ENCODE data around the gene CAP2.

Gene CAP2

DNA sequence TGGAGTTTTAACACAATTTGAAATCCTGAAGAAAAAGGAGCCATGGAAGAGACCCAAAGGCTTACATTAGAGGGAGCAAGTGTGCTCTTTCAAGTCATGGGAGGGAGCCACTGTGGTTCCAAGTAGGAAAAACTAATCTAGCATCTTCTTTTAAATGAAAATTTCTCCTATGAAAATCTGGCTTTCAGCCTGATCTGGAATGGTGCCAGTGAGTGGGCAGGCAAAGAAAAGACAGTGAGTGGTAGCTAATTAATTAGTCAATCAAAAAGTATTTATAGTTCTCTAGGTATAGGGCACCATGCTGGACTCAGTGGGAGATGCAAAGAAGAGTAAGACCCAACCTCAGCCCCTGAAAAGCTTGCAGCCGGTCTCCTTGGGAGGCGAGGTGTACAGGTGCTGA lies 21.9 kb downstream of the CAP2 start:
- TF ChIP-seq, protein P1, sequence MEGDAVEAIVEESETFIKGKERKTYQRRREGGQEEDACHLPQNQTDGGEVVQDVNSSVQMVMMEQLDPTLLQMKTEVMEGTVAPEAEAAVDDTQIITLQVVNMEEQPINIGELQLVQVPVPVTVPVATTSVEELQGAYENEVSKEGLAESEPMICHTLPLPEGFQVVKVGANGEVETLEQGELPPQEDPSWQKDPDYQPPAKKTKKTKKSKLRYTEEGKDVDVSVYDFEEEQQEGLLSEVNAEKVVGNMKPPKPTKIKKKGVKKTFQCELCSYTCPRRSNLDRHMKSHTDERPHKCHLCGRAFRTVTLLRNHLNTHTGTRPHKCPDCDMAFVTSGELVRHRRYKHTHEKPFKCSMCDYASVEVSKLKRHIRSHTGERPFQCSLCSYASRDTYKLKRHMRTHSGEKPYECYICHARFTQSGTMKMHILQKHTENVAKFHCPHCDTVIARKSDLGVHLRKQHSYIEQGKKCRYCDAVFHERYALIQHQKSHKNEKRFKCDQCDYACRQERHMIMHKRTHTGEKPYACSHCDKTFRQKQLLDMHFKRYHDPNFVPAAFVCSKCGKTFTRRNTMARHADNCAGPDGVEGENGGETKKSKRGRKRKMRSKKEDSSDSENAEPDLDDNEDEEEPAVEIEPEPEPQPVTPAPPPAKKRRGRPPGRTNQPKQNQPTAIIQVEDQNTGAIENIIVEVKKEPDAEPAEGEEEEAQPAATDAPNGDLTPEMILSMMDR (IDR thresholded peaks at IDR 0.05; ENCODE audit: control insufficient read depth, extremely low read depth, insufficient read depth) = no peak
- no peak for DNase-seq (ENCODE audit: low read depth)
- H3K4me3 ChIP-seq (ENCODE audit: low read depth, low read length) = no peak overlapping the region

GRCh38 chr6:17416806-17417205 lies 23.4 kb downstream of the CAP2 start:
- no peak overlapping the region for H3K4me3 ChIP-seq (ENCODE audit: low read depth, low read length)
- no peak for DNase-seq (ENCODE audit: low read depth)
- TF ChIP-seq, protein P1 (IDR thresholded peaks at IDR 0.05; ENCODE audit: control insufficient read depth, extremely low read depth, insufficient read depth) = no peak

DNA sequence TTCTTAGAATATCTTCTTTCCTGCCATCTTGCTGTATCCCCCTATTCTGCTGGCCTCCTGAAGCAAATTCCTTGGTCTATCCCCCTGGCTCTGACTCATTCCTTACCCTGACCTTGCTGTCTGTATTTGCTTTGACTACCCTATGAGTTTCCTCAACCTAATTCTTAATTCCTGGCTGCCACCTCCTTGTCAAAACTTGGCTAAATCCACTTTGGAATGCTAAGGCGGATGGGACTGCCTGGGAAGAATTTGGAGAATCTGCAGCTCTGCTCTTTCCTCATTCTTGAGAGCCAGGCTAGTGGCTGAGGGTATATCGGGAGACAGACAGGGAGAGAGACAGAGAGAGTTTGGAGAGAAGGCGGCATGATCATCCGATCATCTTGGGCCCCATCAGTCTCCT lies 24.4 kb downstream of the CAP2 start:
- no peak for DNase-seq (ENCODE audit: low read depth)
- TF ChIP-seq, protein P1 (IDR thresholded peaks at IDR 0.05; ENCODE audit: control insufficient read depth, extremely low read depth, insufficient read depth) = no peak
- no peak overlapping the region for H3K4me3 ChIP-seq (ENCODE audit: low read depth, low read length)

DNA sequence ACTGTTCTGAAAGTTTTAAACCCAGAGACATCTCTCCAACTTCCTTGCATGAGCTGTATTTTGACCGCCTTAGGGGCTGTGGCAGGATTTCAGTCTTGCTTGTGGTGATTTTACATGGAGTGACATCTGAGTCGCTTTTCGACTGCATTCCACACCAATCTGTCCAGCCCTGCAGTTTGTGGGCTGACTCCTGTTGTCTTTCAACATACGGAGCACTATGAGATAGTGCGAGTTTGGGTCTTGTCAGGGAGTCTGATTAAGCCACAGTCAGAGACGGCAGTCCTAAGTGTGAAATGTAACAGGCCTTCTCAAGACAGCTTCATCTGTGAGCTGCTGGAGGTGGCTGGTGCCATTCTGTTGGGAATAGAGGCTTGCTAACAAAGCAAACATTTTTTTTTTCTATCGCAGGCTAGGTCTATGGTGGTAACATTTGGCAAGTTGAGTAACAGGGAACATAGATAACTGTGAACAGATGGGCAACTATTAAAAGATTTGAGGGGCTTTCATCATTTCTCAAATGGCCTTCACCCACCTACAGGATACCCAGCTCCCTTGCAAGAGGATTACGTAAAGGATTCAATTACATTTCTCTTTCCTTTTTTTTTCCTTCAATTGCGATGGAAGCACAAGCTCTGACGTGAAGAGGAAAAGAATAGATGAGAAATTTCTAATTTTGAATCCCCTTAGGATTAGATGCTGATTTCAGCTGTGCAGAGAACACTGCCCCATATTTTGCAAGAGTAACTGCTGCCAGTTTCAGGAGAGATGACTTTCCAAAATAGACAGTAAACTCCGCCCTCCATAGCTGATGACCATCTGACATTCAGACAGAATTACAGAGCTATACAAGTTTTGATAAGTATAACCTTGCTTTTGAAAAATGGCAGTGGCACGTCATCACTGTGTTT lies 25.1 kb downstream of the CAP2 start:
- no peak overlapping the region for H3K4me3 ChIP-seq (ENCODE audit: low read depth, low read length)
- no peak for DNase-seq (ENCODE audit: low read depth)
- TF ChIP-seq, protein P1 (IDR thresholded peaks at IDR 0.05; ENCODE audit: control insufficient read depth, extremely low read depth, insufficient read depth) = no peak

DNA sequence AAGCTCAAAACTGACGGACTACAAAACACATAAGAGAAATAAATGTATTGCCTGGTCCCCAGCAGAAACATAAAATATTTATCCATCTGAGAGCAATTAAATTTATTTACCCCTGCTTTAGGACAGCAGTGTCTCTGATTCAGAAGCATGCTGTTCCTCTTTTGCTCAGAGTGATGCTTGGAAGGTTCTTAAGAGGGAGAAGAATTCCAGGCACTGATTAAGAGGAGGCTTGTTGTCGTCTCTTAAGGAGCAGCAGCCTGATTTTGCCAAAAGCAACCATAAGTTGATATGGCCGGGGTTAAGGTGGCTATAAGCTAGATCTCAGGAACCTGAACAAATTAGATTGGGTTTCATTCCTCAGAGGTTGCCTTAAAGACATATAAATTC lies 25.8 kb downstream of the CAP2 start:
- TF ChIP-seq, protein P1 (IDR thresholded peaks at IDR 0.05; ENCODE audit: control insufficient read depth, extremely low read depth, insufficient read depth) = no peak
- no peak overlapping the region for H3K4me3 ChIP-seq (ENCODE audit: low read depth, low read length)
- no peak for DNase-seq (ENCODE audit: low read depth)

DNA sequence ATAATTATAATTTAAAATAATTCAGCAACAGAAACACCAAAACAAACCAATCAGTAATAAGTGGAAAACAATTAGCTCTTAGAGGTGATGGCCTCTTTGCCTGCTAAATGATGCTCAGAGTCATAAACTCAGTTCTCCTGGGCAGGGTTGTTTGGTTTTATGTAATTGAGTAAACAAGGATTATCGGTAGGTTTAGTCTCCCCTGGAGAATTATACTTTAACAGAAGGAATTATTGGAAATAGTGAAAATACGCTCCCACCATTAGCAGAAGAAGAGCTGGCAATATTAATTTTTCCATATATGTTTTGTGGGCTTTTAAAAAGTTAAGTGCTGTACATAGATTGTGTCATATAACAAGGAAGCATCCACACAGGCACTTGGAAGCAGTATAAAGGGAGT lies 27.0 kb downstream of the CAP2 start:
- DNase-seq (ENCODE audit: low read depth) = no peak
- no peak overlapping the region for H3K4me3 ChIP-seq (ENCODE audit: low read depth, low read length)
- TF ChIP-seq, protein P1 (IDR thresholded peaks at IDR 0.05; ENCODE audit: control insufficient read depth, extremely low read depth, insufficient read depth) = no peak

GRCh38 chr6:17421406-17421805 lies 28.0 kb downstream of the CAP2 start:
- no peak for DNase-seq (ENCODE audit: low read depth)
- TF ChIP-seq, protein P1 (IDR thresholded peaks at IDR 0.05; ENCODE audit: control insufficient read depth, extremely low read depth, insufficient read depth) = no peak
- H3K4me3 ChIP-seq (ENCODE audit: low read depth, low read length) = no peak overlapping the region
